NB4 (cell line): ENCODE results near the gene KLHL2.

Source experiments
- CTCF ChIP-seq: IDR thresholded peaks from one replicate; pipeline ENCODE4 v1.5.1; 2012; ENCODE audit warnings: low read depth, low read length
- MYC ChIP-seq: IDR thresholded peaks from 2 replicates; pipeline ENCODE4 v1.6.1; 2011; ENCODE audit warnings: low read depth, low read length
- POLR2A ChIP-seq: IDR thresholded peaks from 2 replicates; pipeline ENCODE4 v1.6.1; 2011; ENCODE audit warnings: mild to moderate bottlenecking; ENCODE audit not compliant: insufficient read length; ENCODE audit errors: extremely low read depth

- no peak for TF ChIP-seq CTCF
- no peak for TF ChIP-seq MYC
- TF ChIP-seq POLR2A, result no peak
These were observed 876 bp downstream of the KLHL2 start for GRCh38 chr4:165208221-165208652.
